HCT116 (cell line): ENCODE measurements around the gene URM1. TPM values are rescaled to one million over a fixed set of nuclear protein-coding genes. Genes with fewer than 3 reads are reported as not detected.

Experiments used
- ATAC-seq: fragments of 200-7000 bp; cut with Tn5 transposase; 2 replicates; pipeline ENCODE4 v1.9.1; 2020; ENCODE audit warnings: mild to moderate bottlenecking, moderate library complexity
- BruUV-seq: library from RNA; stranded (reverse); fragments of 400-500 nt; replicated peaks from 2 replicates; lab custom pipeline; 2021; lab: Mats Ljungman, UMichigan
- CTCF ChIA-PET: fragments of 300-600 bp; sonication (Branson Sonifier 250); formaldehyde crosslinking; loops from one replicate; lab custom pipeline; 2021; ENCODE audit warnings: antibody characterized with exemption; lab: Charles Lee
- POLR2A ChIA-PET: fragments of 300-600, 350-600 bp; sonication (Branson Sonifier 250); formaldehyde crosslinking; loops from one replicate; lab custom pipeline; 2021; ENCODE audit warnings: antibody characterized with exemption; lab: Charles Lee
- RAD21 ChIA-PET, 2 experiments: fragments of 300-600 bp; sonication (Branson Sonifier 250); formaldehyde crosslinking; loops; one replicate each; lab custom pipeline; 2023; ENCODE audit warnings: low total read pairs in 2 of 2; ENCODE audit not compliant: uncharacterized antibody in 2 of 2, unreplicated experiment in 2 of 2, low non-redundant PET in 1 of 2; lab: Charles Lee
- DNase-seq: peaks from one replicate; pipeline ENCODE4 v3.0.0-alpha.2; 2010; ENCODE audit warnings: low read depth, low spot score
- H2AFZ ChIP-seq: fragments of 200-600 bp; shearing (Covaris generic), sonication (generic); 2 replicates; pipeline ENCODE4 v1.6.1; 2017; ENCODE audit warnings: low read depth, mixed run types, mixed read lengths, antibody characterized with exemption, low read length; ENCODE audit not compliant: poor library complexity, severe bottlenecking
- H3K27ac ChIP-seq: 2 replicates; pipeline ENCODE4 v1.5.1; 2012; ENCODE audit warnings: low read depth, low read length
- H3K27me3 ChIP-seq: fragments of 200-600 bp; sonication (generic); 2 replicates; pipeline ENCODE4 v1.6.1; 2016; ENCODE audit warnings: mixed run types, low read length, mixed read lengths; ENCODE audit not compliant: insufficient read depth
- H3K36me3 ChIP-seq, 2 experiments: fragments of 200-500 bp in 1 of 2; fragments of 200-600 bp in 1 of 2; sonication (Bioruptor generic) in 1 of 2; sonication (generic) in 1 of 2; 2 replicates each; pipeline versions ENCODE4 v1.5.1 to v1.6.1; 2014 to 2016; ENCODE audit warnings: low read length in 2 of 2, inconsistent platforms in 1 of 2, mixed read lengths in 1 of 2, mixed run types in 1 of 2; ENCODE audit not compliant: insufficient read depth in 2 of 2, control insufficient read depth in 1 of 2
- H3K4me1 ChIP-seq, 2 experiments: fragments of 200-600 bp in 1 of 2; sonication (generic) in 1 of 2; 2 replicates each; pipeline versions ENCODE4 v1.5.1 to v1.6.1; 2012 to 2017; ENCODE audit warnings: low read length in 2 of 2, inconsistent platforms in 1 of 2, mild to moderate bottlenecking in 1 of 2, mixed read lengths in 1 of 2, mixed run types in 1 of 2, moderate library complexity in 1 of 2; ENCODE audit not compliant: insufficient read depth in 2 of 2, control insufficient read depth in 1 of 2
- H3K4me2 ChIP-seq: fragments of 200-600 bp; sonication (generic); 2 replicates; pipeline ENCODE4 v1.6.1; 2017; ENCODE audit warnings: mixed run types, low read length, mixed read lengths
- H3K4me3 ChIP-seq, 2 experiments: fragments of 200-600 bp in 1 of 2; sonication (generic) in 1 of 2; replicated peaks in 1 of 2; 2 replicates each; pipeline ENCODE4 v1.5.1; 2011 to 2016; ENCODE audit warnings: low read length in 2 of 2, control low read depth in 1 of 2, low read depth in 1 of 2, mild to moderate bottlenecking in 1 of 2, mixed read lengths in 1 of 2, mixed run types in 1 of 2
- H3K79me2 ChIP-seq: fragments of 200-600 bp; sonication (generic); 2 replicates; pipeline ENCODE4 v1.6.1; 2017; ENCODE audit warnings: mild to moderate bottlenecking, mixed run types, low read length, moderate library complexity, mixed read lengths; ENCODE audit not compliant: insufficient read depth
- H3K9ac ChIP-seq: fragments of 200-600 bp; sonication (generic); 2 replicates; pipeline ENCODE4 v1.6.1; 2016; ENCODE audit warnings: low read length, mixed read lengths
- H3K9me2 ChIP-seq: fragments of 200-600 bp; sonication (generic), shearing (Covaris generic); 2 replicates; pipeline ENCODE4 v1.6.1; 2017; ENCODE audit warnings: mixed run types, mild to moderate bottlenecking, moderate library complexity; ENCODE audit not compliant: insufficient read depth
- H3K9me3 ChIP-seq, 2 experiments: fragments of 200-500 bp in 1 of 2; fragments of 200-600 bp in 1 of 2; sonication (Bioruptor generic) in 1 of 2; sonication (generic) in 1 of 2; 2 replicates each; pipeline ENCODE4 v1.6.1; 2014 to 2017; ENCODE audit warnings: low read length in 2 of 2, mixed read lengths in 2 of 2, inconsistent platforms in 1 of 2, low read depth in 1 of 2, mild to moderate bottlenecking in 1 of 2, mixed run types in 1 of 2, moderate library complexity in 1 of 2; ENCODE audit not compliant: control insufficient read depth in 1 of 2, insufficient read depth in 1 of 2
- H4K20me1 ChIP-seq: fragments of 200-600 bp; sonication (generic), shearing (Covaris generic); 2 replicates; pipeline ENCODE4 v1.6.1; 2017; ENCODE audit warnings: mixed run types, mild to moderate bottlenecking, moderate library complexity; ENCODE audit not compliant: insufficient read depth
- CBX3 ChIP-seq: IDR thresholded peaks from 2 replicates; pipeline ENCODE4 v1.6.1; 2012; ENCODE audit warnings: low read depth
- ELF1 ChIP-seq: IDR thresholded peaks from 2 replicates; pipeline ENCODE4 v1.6.1; 2012; ENCODE audit warnings: low read depth, borderline replicate concordance
- EZH2 ChIP-seq: fragments of 200-600 bp; sonication (generic); IDR thresholded peaks from 2 replicates; pipeline ENCODE4 v1.6.1; 2017; ENCODE audit warnings: antibody characterized with exemption, mixed run types
- FOSL1 ChIP-seq: IDR thresholded peaks from 2 replicates; pipeline ENCODE4 v1.6.1; 2012; ENCODE audit warnings: low read depth
- POLR2AphosphoS5 ChIP-seq: IDR thresholded peaks from 2 replicates; pipeline ENCODE4 v1.6.1; 2011; ENCODE audit warnings: mild to moderate bottlenecking, low read depth, low read length, moderate library complexity
- RAD21 ChIP-seq: IDR thresholded peaks from 2 replicates; pipeline ENCODE4 v1.6.1; 2012; ENCODE audit warnings: low read depth, mild to moderate bottlenecking
- SIN3A ChIP-seq: IDR thresholded peaks from 2 replicates; pipeline ENCODE4 v1.6.1; 2012; ENCODE audit warnings: low read depth
- TCF7L2 ChIP-seq: IDR thresholded peaks from 2 replicates; pipeline ENCODE4 v1.7.0; 2011; ENCODE audit warnings: borderline replicate concordance, inconsistent platforms; ENCODE audit not compliant: insufficient read depth, insufficient read length; ENCODE audit errors: extremely low read depth
- ZFX ChIP-seq: fragments of 450-650 bp; IDR thresholded peaks from 2 replicates; pipeline ENCODE4 v1.6.1; 2017
- ZNF274 ChIP-seq: fragments of 200-500 bp; sonication (Bioruptor generic); IDR thresholded peaks from 2 replicates; pipeline ENCODE4 v1.6.1; 2014; ENCODE audit warnings: mild to moderate bottlenecking, low read depth, low read length, inconsistent platforms
- intact Hi-C: fragments of 100-400 bp; cut with micrococcal nuclease; formaldehyde crosslinking; loops from 2 replicates; pipeline ENCODE4 v1.10.0; 2022
- total RNA-seq: library from RNA; stranded (reverse); gene quantifications from one replicate; pipeline ENCODE4 v1.2.1, GENCODE V29; 2021; ENCODE audit not compliant: unreplicated experiment
- TF ChIP-seq, protein P1 (sequence below): IDR thresholded peaks from 2 replicates; pipeline ENCODE4 v1.6.1; 2012
- TF ChIP-seq, protein P2 (sequence below): IDR thresholded peaks from 2 replicates; pipeline ENCODE4 v1.6.1; 2011; ENCODE audit warnings: mild to moderate bottlenecking, low read length, moderate library complexity; ENCODE audit not compliant: insufficient replicate concordance; ENCODE audit errors: extremely low read depth
- TF ChIP-seq, protein P3 (sequence below): IDR thresholded peaks from 2 replicates; pipeline ENCODE4 v1.6.1; 2012
- TF ChIP-seq, protein P4 (sequence below), 3 experiments: fragments of 200-600 bp in 1 of 3; sonication (generic) in 1 of 3; IDR thresholded peaks in 2 of 3; conservative IDR thresholded peaks in 1 of 3; 2 replicates each; pipeline ENCODE4 v1.5.1; 2012 to 2017; ENCODE audit warnings: low read depth in 2 of 3, low read length in 2 of 3, antibody characterized with exemption in 1 of 3, borderline replicate concordance in 1 of 3, control low read depth in 1 of 3, mild to moderate bottlenecking in 1 of 3, mixed read lengths in 1 of 3, mixed run types in 1 of 3, moderate library complexity in 1 of 3; ENCODE audit not compliant: insufficient read depth in 1 of 3

The URM1 gene
- total RNA-seq, 1 experiment from 2014 or later: 51.6 TPM

DNA sequence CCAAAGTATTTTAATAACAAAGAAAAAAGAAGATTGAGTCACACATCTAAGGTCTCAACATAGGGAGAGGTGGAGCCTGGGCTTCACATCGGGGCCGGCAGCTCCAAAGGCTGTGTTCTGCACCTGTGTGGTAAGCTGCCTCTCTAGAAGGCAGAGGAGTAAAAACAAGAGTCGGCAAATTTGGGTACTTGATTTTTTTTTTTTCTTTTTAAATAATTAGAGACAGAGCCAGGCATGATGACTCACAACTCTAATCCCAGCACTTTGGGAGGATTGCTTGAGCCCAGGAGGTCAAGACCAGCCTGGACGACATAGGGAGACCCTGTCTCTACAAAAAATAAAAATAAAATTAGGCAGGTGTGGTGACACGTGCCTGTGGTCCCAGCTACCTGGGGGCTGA lies 4.7 kb downstream of the URM1 start:
- ATAC-seq (no peak), DNase-seq (no peak)
- Histone ChIP-seq H3K4me1 (peaks cover 8 to 9% of the 10 kb centered on the region in 2 experiments; a peak in 3 of 4 replicates), H3K9me3 (no peaks in the 10 kb centered on the region), H2AFZ (no peak overlapping the region), H3K27ac (no peak overlapping the region), H3K4me3 (no peak overlapping the region), H3K27me3 (no peaks in the 10 kb centered on the region), H3K9ac (no peak overlapping the region), H3K79me2 (peaks cover 62% of the 10 kb centered on the region), H4K20me1 (no peaks in the 10 kb centered on the region; the same call in 1 of the 2 replicates), H3K4me2 (no peak overlapping the region), H3K9me2 (no peaks in the 10 kb centered on the region), H3K36me3 (peaks cover 0 to 8% of the 10 kb centered on the region in 2 experiments; a peak in 2 of 4 replicates)
- ChIA-PET CTCF (no interaction called here), RAD21 (no interaction called here), POLR2A (no interaction called here)
- no peak for TF ChIP-seq EZH2
- TF ChIP-seq, protein P1, sequence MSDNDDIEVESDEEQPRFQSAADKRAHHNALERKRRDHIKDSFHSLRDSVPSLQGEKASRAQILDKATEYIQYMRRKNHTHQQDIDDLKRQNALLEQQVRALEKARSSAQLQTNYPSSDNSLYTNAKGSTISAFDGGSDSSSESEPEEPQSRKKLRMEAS: no peak
- TF ChIP-seq, protein P2, sequence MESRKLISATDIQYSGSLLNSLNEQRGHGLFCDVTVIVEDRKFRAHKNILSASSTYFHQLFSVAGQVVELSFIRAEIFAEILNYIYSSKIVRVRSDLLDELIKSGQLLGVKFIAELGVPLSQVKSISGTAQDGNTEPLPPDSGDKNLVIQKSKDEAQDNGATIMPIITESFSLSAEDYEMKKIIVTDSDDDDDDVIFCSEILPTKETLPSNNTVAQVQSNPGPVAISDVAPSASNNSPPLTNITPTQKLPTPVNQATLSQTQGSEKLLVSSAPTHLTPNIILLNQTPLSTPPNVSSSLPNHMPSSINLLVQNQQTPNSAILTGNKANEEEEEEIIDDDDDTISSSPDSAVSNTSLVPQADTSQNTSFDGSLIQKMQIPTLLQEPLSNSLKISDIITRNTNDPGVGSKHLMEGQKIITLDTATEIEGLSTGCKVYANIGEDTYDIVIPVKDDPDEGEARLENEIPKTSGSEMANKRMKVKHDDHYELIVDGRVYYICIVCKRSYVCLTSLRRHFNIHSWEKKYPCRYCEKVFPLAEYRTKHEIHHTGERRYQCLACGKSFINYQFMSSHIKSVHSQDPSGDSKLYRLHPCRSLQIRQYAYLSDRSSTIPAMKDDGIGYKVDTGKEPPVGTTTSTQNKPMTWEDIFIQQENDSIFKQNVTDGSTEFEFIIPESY: no peak
- TF ChIP-seq, protein P3, sequence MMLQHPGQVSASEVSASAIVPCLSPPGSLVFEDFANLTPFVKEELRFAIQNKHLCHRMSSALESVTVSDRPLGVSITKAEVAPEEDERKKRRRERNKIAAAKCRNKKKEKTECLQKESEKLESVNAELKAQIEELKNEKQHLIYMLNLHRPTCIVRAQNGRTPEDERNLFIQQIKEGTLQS: no peak
- no peak for TF ChIP-seq CBX3
- no peak for TF ChIP-seq TCF7L2
- TF ChIP-seq ELF1: no peak
- no peak for TF ChIP-seq RAD21
- no peak for TF ChIP-seq SIN3A
- TF ChIP-seq ZNF274: no peak
- no peak for TF ChIP-seq ZFX
- TF ChIP-seq FOSL1: no peak
- TF ChIP-seq POLR2AphosphoS5: no peak
- TF ChIP-seq, protein P4, sequence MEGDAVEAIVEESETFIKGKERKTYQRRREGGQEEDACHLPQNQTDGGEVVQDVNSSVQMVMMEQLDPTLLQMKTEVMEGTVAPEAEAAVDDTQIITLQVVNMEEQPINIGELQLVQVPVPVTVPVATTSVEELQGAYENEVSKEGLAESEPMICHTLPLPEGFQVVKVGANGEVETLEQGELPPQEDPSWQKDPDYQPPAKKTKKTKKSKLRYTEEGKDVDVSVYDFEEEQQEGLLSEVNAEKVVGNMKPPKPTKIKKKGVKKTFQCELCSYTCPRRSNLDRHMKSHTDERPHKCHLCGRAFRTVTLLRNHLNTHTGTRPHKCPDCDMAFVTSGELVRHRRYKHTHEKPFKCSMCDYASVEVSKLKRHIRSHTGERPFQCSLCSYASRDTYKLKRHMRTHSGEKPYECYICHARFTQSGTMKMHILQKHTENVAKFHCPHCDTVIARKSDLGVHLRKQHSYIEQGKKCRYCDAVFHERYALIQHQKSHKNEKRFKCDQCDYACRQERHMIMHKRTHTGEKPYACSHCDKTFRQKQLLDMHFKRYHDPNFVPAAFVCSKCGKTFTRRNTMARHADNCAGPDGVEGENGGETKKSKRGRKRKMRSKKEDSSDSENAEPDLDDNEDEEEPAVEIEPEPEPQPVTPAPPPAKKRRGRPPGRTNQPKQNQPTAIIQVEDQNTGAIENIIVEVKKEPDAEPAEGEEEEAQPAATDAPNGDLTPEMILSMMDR (IDR thresholded peaks at IDR 0.05 in 2 of 3, conservative IDR thresholded peaks at IDR 0.05 in 1 of 3; ENCODE audit: borderline replicate concordance in 1 of 3, insufficient read depth in 1 of 3, low read depth in 2 of 3, low read length in 2 of 3): no peak
- BruUV-seq: no TSS peak
- intact Hi-C loops: no loop called here
